HepG2 (cell line): ENCODE data around the gene PIM3. TPM values are rescaled to one million over a fixed set of nuclear protein-coding genes. Genes with fewer than 3 reads are reported as not detected.

Experiments
- ARID4A ChIP-seq: sonication (generic); formaldehyde crosslinking; IDR thresholded peaks from 2 replicates; pipeline ENCODE4 v1.5.0; 2020; ENCODE audit warnings: mild to moderate bottlenecking, missing genetic modification reagents, borderline replicate concordance
- BRD4 ChIP-seq: sonication (generic); formaldehyde crosslinking; IDR thresholded peaks from 2 replicates; pipeline ENCODE4 v1.4.0; 2020; ENCODE audit warnings: missing genetic modification reagents
- HMGA1 ChIP-seq: sonication (generic); formaldehyde crosslinking; conservative IDR thresholded peaks from 2 replicates; pipeline ENCODE4 v1.4.0; 2020; ENCODE audit warnings: missing genetic modification reagents
- KLF11 ChIP-seq: IDR thresholded peaks from 2 replicates; pipeline ENCODE4 v1.6.1; 2016; ENCODE audit warnings: missing compliant biosample characterization
- MXD4 ChIP-seq: IDR thresholded peaks from 2 replicates; pipeline ENCODE4 v1.6.1; 2016; ENCODE audit warnings: mild to moderate bottlenecking, missing biosample characterization, missing genetic modification reagents
- RBAK ChIP-seq: sonication (generic); formaldehyde crosslinking; IDR thresholded peaks from 2 replicates; pipeline ENCODE4 v1.5.1; 2020; ENCODE audit warnings: mild to moderate bottlenecking, missing genetic modification reagents
- REL ChIP-seq: sonication (generic); formaldehyde crosslinking; conservative IDR thresholded peaks from 2 replicates; pipeline ENCODE4 v1.8.0; 2022; ENCODE audit warnings: mild to moderate bottlenecking, missing genetic modification reagents, moderate library complexity
- SNAPC2 ChIP-seq: sonication (generic); formaldehyde crosslinking; IDR thresholded peaks from 2 replicates; pipeline ENCODE4 v1.8.1; 2022; ENCODE audit warnings: mild to moderate bottlenecking, missing genetic modification reagents
- SNRNP70 ChIP-seq: fragments of 200-400 bp; formaldehyde crosslinking; IDR thresholded peaks from 2 replicates; pipeline ENCODE4 v1.6.1; 2017; ENCODE audit warnings: mild to moderate bottlenecking, low read depth, low read length, moderate library complexity
- ZBTB46 ChIP-seq: sonication (generic); formaldehyde crosslinking; IDR thresholded peaks from 2 replicates; pipeline ENCODE4 v1.4.0; 2020; ENCODE audit warnings: mild to moderate bottlenecking, missing genetic modification reagents, borderline replicate concordance
- ZFP90 ChIP-seq: sonication (generic); formaldehyde crosslinking; IDR thresholded peaks from 2 replicates; pipeline ENCODE4 v1.8.0; 2022; ENCODE audit warnings: missing genetic modification reagents, mild to moderate bottlenecking, inconsistent platforms, borderline replicate concordance
- ZMYM3 ChIP-seq: sonication (generic); formaldehyde crosslinking; IDR thresholded peaks from 2 replicates; pipeline ENCODE4 v1.5.1; 2020; ENCODE audit warnings: mild to moderate bottlenecking, missing genetic modification reagents
- ZNF317 ChIP-seq: sonication (generic); formaldehyde crosslinking; IDR thresholded peaks from 2 replicates; pipeline ENCODE4 v1.5.0; 2020; ENCODE audit warnings: mild to moderate bottlenecking, missing genetic modification reagents
- ZNF609 ChIP-seq: sonication (generic); formaldehyde crosslinking; IDR thresholded peaks from 2 replicates; pipeline ENCODE4 v1.4.0; 2020; ENCODE audit warnings: mild to moderate bottlenecking, missing genetic modification reagents, borderline replicate concordance
- ZNF772 ChIP-seq: sonication (generic); formaldehyde crosslinking; IDR thresholded peaks from 2 replicates; pipeline ENCODE4 v1.5.0; 2020; ENCODE audit warnings: mild to moderate bottlenecking, missing genetic modification reagents
- ZNF816 ChIP-seq: sonication (generic); formaldehyde crosslinking; IDR thresholded peaks from 2 replicates; pipeline ENCODE4 v1.8.0; 2022; ENCODE audit warnings: missing genetic modification reagents, mild to moderate bottlenecking, borderline replicate concordance
- polyA plus RNA-seq, 8 experiments: library from polyadenylated mRNA; depleted of rRNA in 3 of 8; stranded (reverse) in 7 of 8; unstranded in 1 of 8; fragments of >200 nt; fragmentation: Illumina TruSeq in 4 of 8; extraction: Trizol in 4 of 8; gene quantifications; 2 replicates each; pipeline versions ENCODE4 v1.2.1 to v1.2.3, GENCODE V29; 2011 to 2016; ENCODE audit warnings: low read depth in 4 of 8, missing spikeins in 1 of 8, mixed read lengths in 1 of 8; ENCODE audit not compliant: insufficient read depth in 1 of 8
- total RNA-seq, 5 experiments: library from RNA; depleted of rRNA; stranded (reverse); fragments of >200 nt; fragmentation: Illumina TruSeq; extraction: Trizol; gene quantifications; 2 replicates each; pipeline ENCODE4 v1.2.3, GENCODE V29; 2016; ENCODE audit warnings: low read depth in 1 of 5

Gene PIM3
- total and polyA plus RNA-seq, 2 of the 13 experiments (the other 11 are each of a cell fraction or from before 2014, with no cell fraction given) = 21.6 to 31.2 TPM

- TF ChIP-seq HMGA1 (CRISPR knock-in tag) (no peak), MXD4 (CRISPR knock-in tag) (no peak; the same call in 1 of the 2 replicates), REL (CRISPR knock-in tag) (no peak), ZNF317 (CRISPR knock-in tag) (0 out of 2 replicates have a peak, but pooled peaks have one; percentile 64), ZNF816 (CRISPR knock-in tag) (no peak), ARID4A (CRISPR knock-in tag) (peak; percentile 62), ZFP90 (CRISPR knock-in tag) (peak; percentile 86; the same call in 1 of the 2 replicates), ZNF609 (peak; percentile 29; the same call in 1 of the 2 replicates), SNAPC2 (no peak), ZMYM3 (no peak; the same call in 1 of the 2 replicates), SNRNP70 (no peak), ZBTB46 (peak; percentile 67; the same call in 1 of the 2 replicates), BRD4 (CRISPR knock-in tag) (peak; percentile 65), RBAK (CRISPR knock-in tag) (no peak; the same call in 1 of the 2 replicates), ZNF772 (CRISPR knock-in tag) (peak; percentile 87), KLF11 (CRISPR knock-in tag) (no peak)
Observed at GRCh38 chr22:49948958-49949913, 11.3 kb upstream of the PIM3 start (continued).
